ENCODE results near the gene ABCC10. TPM values are rescaled to one million over a fixed set of nuclear protein-coding genes. Genes with fewer than 3 reads are reported as not detected.

Gene ABCC10
- total RNA-seq, 1 experiment from 2014 or later, result 25.5 TPM

DNA sequence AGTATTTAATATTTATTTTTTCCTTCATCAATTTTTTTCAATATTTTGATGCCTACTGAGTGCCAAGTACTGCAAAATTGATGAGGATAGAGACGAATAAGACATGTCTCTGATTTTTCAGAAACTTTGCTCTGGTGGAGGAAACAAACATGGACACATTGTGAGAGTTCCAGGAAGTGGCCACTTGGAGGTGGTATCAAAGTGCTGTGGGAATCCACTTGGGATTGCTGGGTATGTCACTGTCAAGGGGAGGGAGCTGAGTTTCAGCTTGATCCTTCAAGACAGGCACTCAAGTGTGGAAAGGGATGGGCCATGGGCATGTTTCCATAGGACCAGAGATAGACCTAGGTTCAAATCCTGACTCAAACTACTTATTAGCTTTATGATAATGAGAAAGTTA lies 24.5 kb upstream of the ABCC10 start (continued):
- no peak for TF ChIP-seq ARID4B (CRISPR knock-in tag; IDR thresholded peaks at IDR 0.05; ENCODE audit: borderline replicate concordance)
- TF ChIP-seq TCF7 (CRISPR knock-in tag; IDR thresholded peaks at IDR 0.05; ENCODE audit: low read depth), result no peak
- TF ChIP-seq TP53 (CRISPR knock-in tag; IDR thresholded peaks at IDR 0.05), result no peak
- TF ChIP-seq PRDM15 (CRISPR knock-in tag; IDR thresholded peaks at IDR 0.05), result no peak
- no peak for TF ChIP-seq JUN (CRISPR knock-in tag; IDR thresholded peaks at IDR 0.05)
- TF ChIP-seq ATF1 (CRISPR knock-in tag; IDR thresholded peaks at IDR 0.05), result no peak

DNA sequence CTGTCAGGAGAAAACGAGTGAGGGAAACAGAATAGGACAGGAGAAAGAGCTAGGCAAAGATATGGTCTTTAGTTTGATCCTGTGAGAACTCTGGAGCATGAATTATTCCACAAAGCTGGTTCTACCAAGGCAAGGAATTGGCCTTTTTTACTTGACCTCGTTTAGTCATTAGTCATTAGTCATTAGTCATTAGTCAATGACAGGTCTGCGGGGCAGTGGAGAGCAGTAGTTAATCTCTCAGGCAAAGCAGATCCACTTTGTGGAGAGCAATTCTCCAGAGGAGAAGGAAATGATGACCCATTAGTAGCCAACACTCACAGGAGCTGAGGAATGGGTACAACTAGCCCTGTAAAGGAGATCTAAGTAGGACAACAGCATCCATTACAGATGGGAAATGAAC lies 22.0 kb upstream of the ABCC10 start:
- no peaks in the 10 kb centered on the region for H3K9me3 Mint-ChIP-seq
- ATAC-seq, result no peak
- no peak for DNase-seq (ENCODE audit: low spot score)
- H3K4me1 Mint-ChIP-seq, result no peaks in the 10 kb centered on the region
- no peak overlapping the region for H3K27ac Mint-ChIP-seq
- ChIA-PET POLR2A (no interaction called here), CTCF (no interaction called here)
- peaks cover 5% of the 10 kb centered on the region for H3K27me3 Mint-ChIP-seq (ENCODE audit: low read depth)
- TF ChIP-seq, protein P1, sequence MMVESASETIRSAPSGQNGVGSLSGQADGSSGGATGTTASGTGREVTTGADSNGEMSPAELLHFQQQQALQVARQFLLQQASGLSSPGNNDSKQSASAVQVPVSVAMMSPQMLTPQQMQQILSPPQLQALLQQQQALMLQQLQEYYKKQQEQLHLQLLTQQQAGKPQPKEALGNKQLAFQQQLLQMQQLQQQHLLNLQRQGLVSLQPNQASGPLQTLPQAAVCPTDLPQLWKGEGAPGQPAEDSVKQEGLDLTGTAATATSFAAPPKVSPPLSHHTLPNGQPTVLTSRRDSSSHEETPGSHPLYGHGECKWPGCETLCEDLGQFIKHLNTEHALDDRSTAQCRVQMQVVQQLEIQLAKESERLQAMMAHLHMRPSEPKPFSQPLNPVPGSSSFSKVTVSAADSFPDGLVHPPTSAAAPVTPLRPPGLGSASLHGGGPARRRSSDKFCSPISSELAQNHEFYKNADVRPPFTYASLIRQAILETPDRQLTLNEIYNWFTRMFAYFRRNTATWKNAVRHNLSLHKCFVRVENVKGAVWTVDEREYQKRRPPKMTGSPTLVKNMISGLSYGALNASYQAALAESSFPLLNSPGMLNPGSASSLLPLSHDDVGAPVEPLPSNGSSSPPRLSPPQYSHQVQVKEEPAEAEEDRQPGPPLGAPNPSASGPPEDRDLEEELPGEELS (CRISPR knock-in tag; IDR thresholded peaks at IDR 0.05), result no peak
- TF ChIP-seq, protein P2, sequence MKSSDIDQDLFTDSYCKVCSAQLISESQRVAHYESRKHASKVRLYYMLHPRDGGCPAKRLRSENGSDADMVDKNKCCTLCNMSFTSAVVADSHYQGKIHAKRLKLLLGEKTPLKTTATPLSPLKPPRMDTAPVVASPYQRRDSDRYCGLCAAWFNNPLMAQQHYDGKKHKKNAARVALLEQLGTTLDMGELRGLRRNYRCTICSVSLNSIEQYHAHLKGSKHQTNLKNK (CRISPR knock-in tag; IDR thresholded peaks at IDR 0.05), result no peak
- no peak for TF ChIP-seq NFATC4 (CRISPR knock-in tag; IDR thresholded peaks at IDR 0.05)
- no peak for TF ChIP-seq ZNF396 (CRISPR knock-in tag; IDR thresholded peaks at IDR 0.05; ENCODE audit: borderline replicate concordance)
- TF ChIP-seq NR3C1 (CRISPR knock-in tag; conservative IDR thresholded peaks at IDR 0.05; ENCODE audit: low read depth), result no peak
- TF ChIP-seq, protein P3, sequence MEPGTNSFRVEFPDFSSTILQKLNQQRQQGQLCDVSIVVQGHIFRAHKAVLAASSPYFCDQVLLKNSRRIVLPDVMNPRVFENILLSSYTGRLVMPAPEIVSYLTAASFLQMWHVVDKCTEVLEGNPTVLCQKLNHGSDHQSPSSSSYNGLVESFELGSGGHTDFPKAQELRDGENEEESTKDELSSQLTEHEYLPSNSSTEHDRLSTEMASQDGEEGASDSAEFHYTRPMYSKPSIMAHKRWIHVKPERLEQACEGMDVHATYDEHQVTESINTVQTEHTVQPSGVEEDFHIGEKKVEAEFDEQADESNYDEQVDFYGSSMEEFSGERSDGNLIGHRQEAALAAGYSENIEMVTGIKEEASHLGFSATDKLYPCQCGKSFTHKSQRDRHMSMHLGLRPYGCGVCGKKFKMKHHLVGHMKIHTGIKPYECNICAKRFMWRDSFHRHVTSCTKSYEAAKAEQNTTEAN (CRISPR knock-in tag; IDR thresholded peaks at IDR 0.05), result no peak
- no peak for TF ChIP-seq SMAD4 (CRISPR knock-in tag; IDR thresholded peaks at IDR 0.05)
- TF ChIP-seq ERG (CRISPR knock-in tag; IDR thresholded peaks at IDR 0.05), result no peak
- no peak for TF ChIP-seq NR1H2 (CRISPR knock-in tag; IDR thresholded peaks at IDR 0.05)
- H3K4me3 Mint-ChIP-seq, result no peak overlapping the region
- no peaks in the 10 kb centered on the region for H3K36me3 Mint-ChIP-seq
